ENCODE measurements around the gene PLEKHN1.
"Not testable (repeated sequence)": the region's sequence is repeated elsewhere in the genome, so short reads cannot be mapped to it uniquely, and the experiment has no call there.

The PLEKHN1 gene

GRCh38 chr1:974687-975328 lies 8.5 kb downstream of the PLEKHN1 start:
- TF ChIP-seq ELF4 (IDR thresholded peaks at IDR 0.05) (no peak), L3MBTL2 (conservative IDR thresholded peaks at IDR 0.05) (no peak), BHLHE40 (IDR thresholded peaks at IDR 0.05; ENCODE audit: borderline replicate concordance) (no peak), FOXA1 (IDR thresholded peaks at IDR 0.05) (no peak), SP1 (IDR thresholded peaks at IDR 0.05) (no peak), ZNF384 (IDR thresholded peaks at IDR 0.05) (no peak), FOXM1 (IDR thresholded peaks at IDR 0.05; ENCODE audit: borderline replicate concordance) (no peak), NFRKB (IDR thresholded peaks at IDR 0.05) (no peak)
- ChIA-PET POLR2A (no interaction called here), CTCF (no interaction called here)
- DNase-seq (ENCODE audit: extremely low spot score): no peak

DNA sequence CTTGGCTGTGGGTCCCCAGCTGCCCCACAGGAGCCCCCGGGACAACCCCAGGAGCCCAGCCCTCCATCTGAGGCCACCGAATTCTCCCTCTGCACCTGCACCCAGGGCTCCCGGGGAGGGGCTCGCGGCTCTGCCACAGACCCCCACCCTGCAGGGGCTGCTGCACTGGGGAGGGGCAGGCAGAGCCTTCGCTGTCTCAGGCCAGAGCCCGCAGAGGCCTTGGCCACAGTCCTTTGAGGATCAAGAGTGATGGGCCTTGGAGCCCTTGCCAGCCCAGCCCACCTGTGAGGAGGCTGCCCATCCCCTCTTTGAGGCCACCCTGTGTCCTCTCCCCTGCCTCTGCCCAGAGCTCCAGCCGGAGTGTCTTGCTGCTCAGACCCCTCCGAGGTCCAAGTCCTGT lies 9.1 kb downstream of the PLEKHN1 start:
- no peak for TF ChIP-seq L3MBTL2 (conservative IDR thresholded peaks at IDR 0.05)
- TF ChIP-seq LEF1 (IDR thresholded peaks at IDR 0.05; ENCODE audit: borderline replicate concordance): no peak
- no peak for TF ChIP-seq TARDBP (IDR thresholded peaks at IDR 0.05)
- TF ChIP-seq BHLHE40 (IDR thresholded peaks at IDR 0.05; ENCODE audit: borderline replicate concordance): no peak
- no peak for TF ChIP-seq FOXK2 (IDR thresholded peaks at IDR 0.05)
- no peak for TF ChIP-seq FOXA1 (IDR thresholded peaks at IDR 0.05)
- no peak for TF ChIP-seq SP1 (IDR thresholded peaks at IDR 0.05)
- no peak for TF ChIP-seq ARNT (IDR thresholded peaks at IDR 0.05)
- TF ChIP-seq HDGF (IDR thresholded peaks at IDR 0.05; ENCODE audit: borderline replicate concordance): no peak
- DNase-seq (ENCODE audit: extremely low spot score): no peak
- CTCF ChIA-PET: interaction anchor here (0.6 to 1.4 kb wide), 2 partner anchors 8 to 48 kb away, joined by 3 to 6 read pairs; no protein-coding TSS in a partner anchor
- POLR2A ChIA-PET: no interaction called here

DNA sequence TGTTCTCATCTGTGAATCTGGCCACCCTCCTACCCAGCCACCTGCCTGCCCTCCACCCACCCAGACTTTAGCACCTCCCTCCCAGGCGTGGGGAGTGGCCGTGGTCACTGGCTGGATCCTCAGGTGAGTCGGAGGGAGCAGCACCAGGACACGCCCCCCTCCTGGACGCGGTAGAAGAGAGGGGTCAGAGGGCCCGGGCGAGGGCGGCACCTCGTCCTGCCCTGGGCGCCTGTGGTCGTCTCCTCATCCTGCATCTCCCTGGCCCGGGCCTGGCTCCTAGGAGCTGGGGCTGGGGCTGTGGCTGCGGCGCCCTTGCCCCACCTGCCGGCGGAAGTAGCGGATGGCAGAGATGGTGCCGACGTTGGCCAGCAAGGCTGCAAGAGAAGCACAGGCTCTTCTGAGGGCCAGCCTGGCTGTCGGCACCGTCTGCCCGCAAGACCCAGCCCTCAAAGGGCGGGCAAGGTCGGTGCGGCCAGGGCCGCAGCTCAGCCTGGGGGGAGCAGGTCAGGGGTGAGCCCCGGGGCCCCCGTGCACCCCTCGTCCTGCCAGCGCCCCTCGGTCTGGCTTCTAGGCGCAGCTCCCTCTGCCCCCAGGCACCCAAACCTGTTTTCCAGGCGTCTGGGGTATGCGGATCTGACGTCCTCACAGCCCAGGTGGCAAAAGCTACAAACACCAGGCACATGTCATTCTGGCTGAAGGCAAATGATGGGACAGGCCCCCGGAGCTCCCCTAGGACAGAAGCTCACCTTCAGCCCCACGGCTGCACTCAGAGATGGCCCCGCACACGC lies 9.8 kb downstream of the PLEKHN1 start:
- no peak for TF ChIP-seq NFRKB (IDR thresholded peaks at IDR 0.05)
- no peak for TF ChIP-seq HDGF (IDR thresholded peaks at IDR 0.05; ENCODE audit: borderline replicate concordance)
- DNase-seq (ENCODE audit: extremely low spot score): peak; percentile 84
- ChIA-PET CTCF (interaction anchor here (0.6 to 1.4 kb wide), 3 partner anchors 9 to 48 kb away, joined by 3 to 6 read pairs (median 3); no protein-coding TSS in a partner anchor), POLR2A (interaction anchor here (0.8 kb wide), 1 partner anchor 21 kb away, joined by 4 read pairs; no protein-coding TSS in a partner anchor)

DNA sequence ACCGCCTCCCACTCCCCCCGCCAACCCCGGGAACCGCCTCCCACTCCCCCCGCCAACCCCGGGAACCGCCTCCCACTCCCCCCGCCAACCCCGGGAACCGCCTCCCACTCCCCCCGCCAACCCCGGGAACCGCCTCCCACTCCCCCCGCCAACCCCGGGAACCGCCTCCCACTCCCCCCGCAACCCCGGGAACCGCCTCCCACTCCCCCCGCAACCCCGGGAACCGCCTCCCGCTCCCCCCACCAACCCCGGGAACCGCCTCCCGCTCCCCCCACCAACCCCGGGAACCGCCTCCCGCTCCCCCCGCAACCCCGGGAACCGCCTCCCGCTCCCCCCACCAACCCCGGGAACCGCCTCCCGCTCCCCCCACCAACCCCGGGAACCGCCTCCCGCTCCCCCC lies 10.5 kb downstream of the PLEKHN1 start:
- POLR2A ChIA-PET; DNase-seq (ENCODE audit: extremely low spot score): not testable (repeated sequence)
- CTCF ChIA-PET: interaction anchor here (1.4 kb wide), 1 partner anchor 9 kb away, joined by 6 read pairs; no protein-coding TSS in a partner anchor

DNA sequence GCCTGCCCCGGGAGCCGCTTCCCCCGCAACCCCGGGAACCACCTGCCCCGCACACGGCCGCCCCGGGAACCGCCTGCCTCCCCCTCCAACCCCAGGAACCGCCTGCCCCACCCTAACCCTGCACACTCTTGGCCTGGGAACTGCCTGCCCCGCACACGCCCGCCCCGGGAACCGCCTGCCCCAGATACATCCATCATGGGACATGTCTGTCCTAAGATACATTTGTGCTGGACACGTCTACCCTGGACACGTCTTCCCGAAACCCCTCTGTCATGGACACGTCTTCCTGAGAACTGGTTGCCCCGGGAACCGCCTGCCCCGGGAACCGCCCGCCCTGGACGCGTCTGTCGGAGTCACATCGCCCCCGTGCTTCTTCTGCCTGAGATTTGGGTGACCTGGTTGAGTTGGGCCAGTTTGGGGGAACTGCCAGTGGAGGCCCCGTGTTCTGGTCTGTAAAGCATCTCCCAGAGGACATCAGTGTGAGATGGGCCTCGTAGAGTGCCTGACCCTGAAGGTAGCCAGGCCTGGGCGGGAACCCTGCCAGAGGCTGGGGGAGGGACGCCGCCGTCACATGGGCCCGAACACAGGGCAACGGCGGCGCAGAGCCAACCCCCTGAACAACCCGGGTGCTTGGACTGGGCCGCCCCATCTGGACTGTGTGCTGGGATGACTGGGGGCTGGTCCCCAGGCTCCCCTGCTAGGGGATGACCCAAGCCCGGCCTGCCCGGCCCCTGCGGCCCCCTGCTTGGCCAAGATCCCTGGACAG lies 12.0 kb downstream of the PLEKHN1 start:
- DNase-seq (ENCODE audit: extremely low spot score): no peak
- CTCF ChIA-PET: no interaction called here
- POLR2A ChIA-PET: no interaction called here
- no peak for TF ChIP-seq L3MBTL2 (conservative IDR thresholded peaks at IDR 0.05)
- no peak for TF ChIP-seq SP1 (IDR thresholded peaks at IDR 0.05)
- no peak for TF ChIP-seq FOXA1 (IDR thresholded peaks at IDR 0.05)
- TF ChIP-seq ARNT (IDR thresholded peaks at IDR 0.05): no peak
- no peak for TF ChIP-seq FOXM1 (IDR thresholded peaks at IDR 0.05; ENCODE audit: borderline replicate concordance)

DNA sequence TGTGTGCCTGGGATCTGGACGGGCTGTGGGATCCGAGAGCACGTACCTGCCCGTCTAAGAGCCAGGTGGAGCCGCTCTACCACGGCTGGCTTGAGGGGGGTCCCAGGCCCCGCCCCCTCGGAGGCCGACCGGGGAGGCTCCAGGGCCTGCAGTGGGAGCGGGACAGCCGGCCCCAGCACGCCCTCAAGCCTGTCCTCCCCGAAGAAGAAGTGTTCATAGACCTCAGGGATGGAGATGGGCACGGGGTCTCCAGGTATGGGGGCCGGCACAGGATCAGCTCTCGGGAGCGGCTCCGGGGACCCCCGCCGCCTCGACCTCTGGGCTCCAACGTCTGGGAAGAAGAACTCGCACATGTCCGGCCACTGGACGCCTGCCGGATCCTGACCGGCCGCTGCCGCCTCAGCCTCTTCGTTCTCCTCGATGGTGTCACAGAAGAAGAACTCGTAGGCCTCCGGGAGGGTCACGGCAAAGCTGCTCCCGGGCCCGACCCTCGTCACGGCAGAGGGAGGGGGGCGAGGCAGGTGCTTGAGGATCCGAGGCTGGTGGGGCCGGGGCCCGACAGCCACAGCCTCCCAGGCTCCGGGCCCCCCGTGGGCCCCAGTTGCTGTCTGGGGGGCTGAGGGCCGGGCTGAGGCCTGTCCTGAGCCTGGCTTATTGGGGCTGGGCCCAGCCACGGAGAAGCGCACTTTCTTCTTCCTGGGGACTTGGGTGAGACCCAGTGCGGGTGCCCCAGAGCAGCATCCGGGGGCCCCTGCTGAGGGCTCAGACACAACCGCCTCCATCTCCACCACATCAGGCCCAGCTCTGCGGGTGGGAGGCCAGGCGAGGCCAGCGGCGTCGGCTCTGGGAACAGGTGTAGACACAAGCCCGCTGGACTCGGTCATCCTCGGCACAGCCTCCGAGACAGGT lies 12.8 kb downstream of the PLEKHN1 start:
- POLR2A ChIA-PET: interaction anchor here (1.1 to 3.1 kb wide), 3 partner anchors 14 to 23 kb away, joined by 3 to 14 read pairs (median 12); no protein-coding TSS in a partner anchor
- TF ChIP-seq FOXM1 (IDR thresholded peaks at IDR 0.05; ENCODE audit: borderline replicate concordance) (no peak), SP1 (IDR thresholded peaks at IDR 0.05) (no peak), FOXK2 (IDR thresholded peaks at IDR 0.05) (no peak), ZNF384 (IDR thresholded peaks at IDR 0.05) (no peak), ARNT (IDR thresholded peaks at IDR 0.05) (no peak), PKNOX1 (IDR thresholded peaks at IDR 0.05) (no peak), HDGF (IDR thresholded peaks at IDR 0.05; ENCODE audit: borderline replicate concordance) (no peak), BHLHE40 (IDR thresholded peaks at IDR 0.05; ENCODE audit: borderline replicate concordance) (no peak), LEF1 (IDR thresholded peaks at IDR 0.05; ENCODE audit: borderline replicate concordance) (no peak), L3MBTL2 (conservative IDR thresholded peaks at IDR 0.05) (no peak), ELF4 (IDR thresholded peaks at IDR 0.05) (no peak)
- DNase-seq (ENCODE audit: extremely low spot score): no peak
- CTCF ChIA-PET: no interaction called here

GRCh38 chr1:979744-980072 lies 13.4 kb downstream of the PLEKHN1 start:
- POLR2A ChIA-PET: interaction anchor here (0.7 to 3.1 kb wide), 4 partner anchors 13 to 22 kb away, joined by 3 to 14 read pairs (median 8); no protein-coding TSS in a partner anchor

More at GRCh38 chr1:979744-980072, 13.4 kb downstream of the PLEKHN1 start:
- DNase-seq (ENCODE audit: extremely low spot score): no peak
- CTCF ChIA-PET: no interaction called here
- no peak for TF ChIP-seq L3MBTL2 (conservative IDR thresholded peaks at IDR 0.05)
- no peak for TF ChIP-seq BHLHE40 (IDR thresholded peaks at IDR 0.05; ENCODE audit: borderline replicate concordance)
- TF ChIP-seq FOXM1 (IDR thresholded peaks at IDR 0.05; ENCODE audit: borderline replicate concordance): no peak
- TF ChIP-seq CTBP1 (IDR thresholded peaks at IDR 0.05; ENCODE audit: borderline replicate concordance): no peak
- no peak for TF ChIP-seq NFRKB (IDR thresholded peaks at IDR 0.05)
- no peak for TF ChIP-seq SUZ12 (IDR thresholded peaks at IDR 0.05)
- no peak for TF ChIP-seq HDGF (IDR thresholded peaks at IDR 0.05; ENCODE audit: borderline replicate concordance)
- TF ChIP-seq ARNT (IDR thresholded peaks at IDR 0.05): no peak
- TF ChIP-seq ZNF384 (IDR thresholded peaks at IDR 0.05): no peak
- no peak for TF ChIP-seq PKNOX1 (IDR thresholded peaks at IDR 0.05)
- no peak for TF ChIP-seq ELF4 (IDR thresholded peaks at IDR 0.05)
- no peak for TF ChIP-seq SP1 (IDR thresholded peaks at IDR 0.05)
- no peak for TF ChIP-seq TARDBP (IDR thresholded peaks at IDR 0.05)
- no peak for TF ChIP-seq FOXA1 (IDR thresholded peaks at IDR 0.05)
- TF ChIP-seq FOXK2 (IDR thresholded peaks at IDR 0.05): no peak
- TF ChIP-seq LEF1 (IDR thresholded peaks at IDR 0.05; ENCODE audit: borderline replicate concordance): no peak

Data from HEK293T (cell line).